Measurements from ENCODE around the gene CRYL1. TPM values are rescaled to one million over a fixed set of nuclear protein-coding genes. Genes with fewer than 3 reads are reported as not detected.

The CRYL1 gene
- total RNA-seq, 3 donors from 2014 or later: 27.5 to 68.3 (median 29.0) TPM

DNA sequence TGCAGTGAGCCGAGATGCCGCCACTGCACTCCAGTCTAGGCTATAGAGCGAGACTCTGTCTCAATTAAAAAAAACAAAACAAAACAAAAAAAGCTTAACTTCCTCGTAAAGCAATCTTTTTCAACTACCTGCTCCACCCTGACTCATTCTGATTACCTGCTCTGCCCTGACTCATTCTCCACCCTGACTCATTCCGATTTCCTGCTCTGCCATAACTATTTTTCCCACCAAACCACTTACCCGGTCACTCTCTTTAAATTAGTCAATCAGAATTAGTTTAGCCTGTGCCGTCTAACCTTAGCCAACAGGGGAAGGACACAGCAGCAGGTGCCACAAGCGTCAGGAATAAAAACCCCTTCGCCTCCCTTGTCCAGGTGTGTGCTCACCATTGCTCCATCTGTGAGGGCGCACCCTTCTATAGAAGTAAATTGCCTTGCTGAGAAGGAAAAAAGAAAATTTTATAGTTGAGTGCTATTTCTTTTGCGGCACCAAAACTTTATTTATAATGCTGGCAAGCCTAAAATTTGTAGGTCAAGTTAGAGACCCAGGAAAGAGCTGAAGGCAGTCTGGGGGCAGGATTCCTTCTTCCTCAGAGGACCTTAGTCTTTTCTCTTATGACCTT is 39.6 kb upstream of the CRYL1 start:
- no peaks in the 10 kb centered on the region for H3K9me3 ChIP-seq
- H3K27me3 ChIP-seq: no peaks in the 10 kb centered on the region
- DNase-seq (ENCODE audit: low spot score in 2 of 2): no peak
- TF ChIP-seq, protein P1, sequence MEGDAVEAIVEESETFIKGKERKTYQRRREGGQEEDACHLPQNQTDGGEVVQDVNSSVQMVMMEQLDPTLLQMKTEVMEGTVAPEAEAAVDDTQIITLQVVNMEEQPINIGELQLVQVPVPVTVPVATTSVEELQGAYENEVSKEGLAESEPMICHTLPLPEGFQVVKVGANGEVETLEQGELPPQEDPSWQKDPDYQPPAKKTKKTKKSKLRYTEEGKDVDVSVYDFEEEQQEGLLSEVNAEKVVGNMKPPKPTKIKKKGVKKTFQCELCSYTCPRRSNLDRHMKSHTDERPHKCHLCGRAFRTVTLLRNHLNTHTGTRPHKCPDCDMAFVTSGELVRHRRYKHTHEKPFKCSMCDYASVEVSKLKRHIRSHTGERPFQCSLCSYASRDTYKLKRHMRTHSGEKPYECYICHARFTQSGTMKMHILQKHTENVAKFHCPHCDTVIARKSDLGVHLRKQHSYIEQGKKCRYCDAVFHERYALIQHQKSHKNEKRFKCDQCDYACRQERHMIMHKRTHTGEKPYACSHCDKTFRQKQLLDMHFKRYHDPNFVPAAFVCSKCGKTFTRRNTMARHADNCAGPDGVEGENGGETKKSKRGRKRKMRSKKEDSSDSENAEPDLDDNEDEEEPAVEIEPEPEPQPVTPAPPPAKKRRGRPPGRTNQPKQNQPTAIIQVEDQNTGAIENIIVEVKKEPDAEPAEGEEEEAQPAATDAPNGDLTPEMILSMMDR (IDR thresholded peaks at IDR 0.05): no peak
- no peak for TF ChIP-seq POLR2AphosphoS5 (IDR thresholded peaks at IDR 0.05)
- no peak for TF ChIP-seq POLR2A (IDR thresholded peaks at IDR 0.05)
- H3K4me1 ChIP-seq: no peaks in the 10 kb centered on the region
- H3K36me3 ChIP-seq: no peaks in the 10 kb centered on the region
- no peak overlapping the region for H3K27ac ChIP-seq
- intact Hi-C loops (cut with DNase I; ENCODE audit: low total_unique reads): no loop called here
- H3K4me3 ChIP-seq: no peak overlapping the region

DNA sequence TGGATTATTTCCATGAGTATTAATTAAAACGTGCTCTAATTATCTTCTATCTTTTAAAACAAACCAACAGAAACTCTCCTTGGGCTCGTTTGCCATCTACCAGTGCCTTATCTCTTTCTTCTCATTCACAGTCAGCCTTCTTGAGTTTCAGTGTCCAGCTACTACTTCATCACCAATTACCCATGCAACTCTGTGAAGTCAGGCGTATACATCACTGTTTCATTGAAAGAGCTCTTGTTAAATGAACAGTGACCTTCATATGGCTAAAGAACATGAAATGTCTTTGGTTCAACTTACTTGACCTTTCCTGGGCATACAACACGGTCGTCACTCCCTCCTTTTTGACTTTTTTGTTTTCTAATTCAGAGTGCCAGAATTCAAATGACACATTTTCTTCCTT is 36.1 kb upstream of the CRYL1 start:
- TF ChIP-seq, protein P1 (IDR thresholded peaks at IDR 0.05): no peak
- TF ChIP-seq POLR2A (IDR thresholded peaks at IDR 0.05) (no peak), POLR2AphosphoS5 (IDR thresholded peaks at IDR 0.05) (no peak)
- no peaks in the 10 kb centered on the region for H3K27me3 ChIP-seq
- intact Hi-C loops (cut with DNase I; ENCODE audit: low total_unique reads): no loop called here
- H3K9me3 ChIP-seq: no peaks in the 10 kb centered on the region
- H3K36me3 ChIP-seq: no peaks in the 10 kb centered on the region
- H3K4me1 ChIP-seq: no peaks in the 10 kb centered on the region
- H3K4me3 ChIP-seq: no peak overlapping the region
- DNase-seq (ENCODE audit: low spot score in 2 of 2): no peak
- H3K27ac ChIP-seq: no peak overlapping the region

DNA sequence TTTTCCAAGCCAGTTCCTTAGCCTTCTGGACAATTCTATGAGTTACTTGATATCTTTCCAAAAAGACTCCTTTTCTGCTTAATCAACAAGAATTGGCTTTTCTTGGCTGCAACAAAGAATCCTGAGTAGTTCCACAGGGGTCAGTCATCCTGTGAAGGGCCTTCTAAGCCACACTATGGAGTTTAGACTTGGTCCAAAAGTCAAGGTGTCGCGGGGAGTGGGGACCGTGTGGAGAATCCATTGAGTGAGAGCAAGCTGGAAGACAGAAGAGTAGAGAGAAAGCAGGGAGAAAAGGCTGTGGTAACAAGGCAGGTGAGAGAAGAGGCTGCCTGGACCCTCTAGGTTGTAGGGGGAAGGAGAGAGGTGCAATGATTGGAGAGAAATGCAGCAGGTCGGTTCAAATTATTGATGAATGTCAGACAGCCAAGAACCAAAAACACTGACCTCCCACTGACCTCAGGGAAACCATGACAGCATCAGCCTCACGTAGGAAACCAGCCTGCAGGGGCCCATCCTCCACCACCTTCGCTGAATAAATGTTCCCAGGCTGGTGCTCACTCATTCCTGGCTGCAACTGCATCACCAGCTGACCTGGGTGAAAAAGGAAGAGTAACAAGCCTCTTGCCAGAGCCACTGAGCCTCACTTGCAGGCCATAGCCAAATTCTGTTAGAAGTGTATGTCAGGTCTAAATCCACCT is 34.2 kb upstream of the CRYL1 start:
- Histone ChIP-seq H3K4me3 (no peak overlapping the region), H3K36me3 (no peaks in the 10 kb centered on the region), H3K9me3 (no peaks in the 10 kb centered on the region), H3K27ac (no peak overlapping the region), H3K27me3 (no peaks in the 10 kb centered on the region), H3K4me1 (no peaks in the 10 kb centered on the region)
- TF ChIP-seq, protein P1 (IDR thresholded peaks at IDR 0.05): no peak
- no peak for TF ChIP-seq POLR2AphosphoS5 (IDR thresholded peaks at IDR 0.05)
- no peak for TF ChIP-seq POLR2A (IDR thresholded peaks at IDR 0.05)
- intact Hi-C loops (cut with DNase I; ENCODE audit: low total_unique reads): no loop called here
- DNase-seq (ENCODE audit: low spot score in 2 of 2): no peak

DNA sequence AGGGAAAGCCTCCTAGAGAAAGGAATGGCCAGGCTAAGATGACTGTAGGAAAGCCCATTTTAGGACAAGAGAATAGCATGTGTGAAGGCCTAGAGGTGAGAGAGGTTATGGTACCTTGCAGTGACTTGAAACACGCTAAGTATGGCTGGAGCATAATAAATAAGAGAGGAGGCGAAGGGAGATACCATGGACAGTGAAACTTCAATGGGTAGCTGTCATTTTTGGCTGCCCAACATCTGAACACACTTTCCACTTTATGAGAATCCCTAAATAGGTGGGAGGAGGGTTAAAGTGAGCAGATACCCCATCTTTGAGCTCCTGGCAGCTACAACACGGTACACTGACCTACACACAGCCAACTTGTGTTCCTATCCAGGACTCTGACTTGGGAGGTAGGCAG is 33.3 kb upstream of the CRYL1 start:
- Histone ChIP-seq H3K27ac (no peak overlapping the region), H3K4me1 (no peaks in the 10 kb centered on the region)
- intact Hi-C loops (cut with DNase I; ENCODE audit: low total_unique reads): no loop called here

DNA sequence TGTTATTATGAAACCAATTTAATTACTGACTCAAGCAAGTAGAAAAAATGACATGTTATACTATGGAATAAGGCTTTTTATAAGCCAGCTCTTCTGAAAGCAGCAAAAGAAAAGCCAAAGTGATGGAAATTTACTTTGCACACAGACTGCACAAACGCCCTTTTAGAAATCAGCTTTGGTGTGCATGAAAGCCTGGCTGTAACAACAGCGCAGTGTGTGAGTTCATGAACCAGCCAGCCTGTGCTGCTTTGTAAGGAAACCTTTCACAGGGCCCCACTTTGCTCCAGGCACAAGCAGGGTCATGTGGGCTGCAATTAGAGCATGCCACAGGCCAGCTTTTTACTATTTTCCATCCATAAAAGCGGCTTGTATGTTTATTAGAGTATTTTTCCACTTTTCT is 27.7 kb upstream of the CRYL1 start:
- no peak for DNase-seq (ENCODE audit: low spot score in 2 of 2)
- intact Hi-C loops (cut with DNase I; ENCODE audit: low total_unique reads): no loop called here
- no peaks in the 10 kb centered on the region for H3K27me3 ChIP-seq
- H3K4me3 ChIP-seq: no peak overlapping the region
- H3K4me1 ChIP-seq: no peaks in the 10 kb centered on the region
- TF ChIP-seq, protein P1 (IDR thresholded peaks at IDR 0.05): no peak
- TF ChIP-seq POLR2A (IDR thresholded peaks at IDR 0.05) (no peak), POLR2AphosphoS5 (IDR thresholded peaks at IDR 0.05) (no peak)
- no peaks in the 10 kb centered on the region for H3K36me3 ChIP-seq
- H3K27ac ChIP-seq: no peak overlapping the region
- no peaks in the 10 kb centered on the region for H3K9me3 ChIP-seq

More for the DNA sequence above, 33.3 kb upstream of the CRYL1 start:
- H3K27me3 ChIP-seq: no peaks in the 10 kb centered on the region
- DNase-seq (ENCODE audit: low spot score in 2 of 2): no peak
- TF ChIP-seq POLR2A (IDR thresholded peaks at IDR 0.05) (no peak), POLR2AphosphoS5 (IDR thresholded peaks at IDR 0.05) (no peak)
- TF ChIP-seq, protein P1 (IDR thresholded peaks at IDR 0.05): no peak
- no peaks in the 10 kb centered on the region for H3K9me3 ChIP-seq
- no peak overlapping the region for H3K4me3 ChIP-seq
- no peaks in the 10 kb centered on the region for H3K36me3 ChIP-seq

All from breast epithelium (tissue), 4 donors.